RWPE1 (cell line): ENCODE measurements around the gene ANKRD33B.

Source experiments
- CTCF ChIA-PET: fragments of 350-600 bp; sonication (Branson Sonifier 250); formaldehyde crosslinking; extraction: SDS; loops from one replicate; lab custom pipeline; 2021; lab: Yijun Ruan, JAX
- POLR2A ChIA-PET: fragments of 400-600 bp; formaldehyde crosslinking; extraction: SDS; loops from one replicate; lab custom pipeline; 2020; ENCODE audit warnings: antibody characterized with exemption; ENCODE audit not compliant: low non-redundant PET; lab: Yijun Ruan, JAX
- DNase-seq: peaks from one replicate; pipeline ENCODE4 v3.0.0; 2012; ENCODE audit warnings: low spot score
- H3K27ac ChIP-seq: fragments of 450-650 bp; 2 replicates; pipeline ENCODE4 v1.5.1; 2017
- TF ChIP-seq, protein P1 (sequence below): fragments of 450-650 bp; conservative IDR thresholded peaks from 2 replicates; pipeline ENCODE4 v1.5.1; 2017; ENCODE audit warnings: low read depth, mild to moderate bottlenecking

The ANKRD33B gene

DNA sequence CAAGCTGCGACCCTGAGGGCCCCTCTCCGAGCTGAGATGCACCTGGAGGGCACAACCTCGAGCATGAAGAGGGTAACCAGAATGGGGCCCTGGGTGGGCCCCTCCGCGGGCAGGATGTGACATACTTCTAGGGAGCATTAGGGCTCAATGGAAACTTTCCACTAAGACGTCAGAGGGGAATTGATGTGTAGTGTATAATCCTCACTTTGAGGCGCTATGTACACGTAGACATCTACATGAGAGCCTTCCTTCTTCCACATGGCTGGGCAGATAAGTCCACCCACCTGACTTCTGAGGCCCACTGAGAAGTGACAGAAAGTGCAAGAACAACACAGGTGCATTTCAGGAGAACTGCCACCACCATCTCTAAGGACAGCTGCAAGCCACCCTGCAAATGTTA, 136.1 kb downstream of the ANKRD33B start:
- ChIA-PET CTCF (no interaction called here), POLR2A (no interaction called here)
- TF ChIP-seq, protein P1, sequence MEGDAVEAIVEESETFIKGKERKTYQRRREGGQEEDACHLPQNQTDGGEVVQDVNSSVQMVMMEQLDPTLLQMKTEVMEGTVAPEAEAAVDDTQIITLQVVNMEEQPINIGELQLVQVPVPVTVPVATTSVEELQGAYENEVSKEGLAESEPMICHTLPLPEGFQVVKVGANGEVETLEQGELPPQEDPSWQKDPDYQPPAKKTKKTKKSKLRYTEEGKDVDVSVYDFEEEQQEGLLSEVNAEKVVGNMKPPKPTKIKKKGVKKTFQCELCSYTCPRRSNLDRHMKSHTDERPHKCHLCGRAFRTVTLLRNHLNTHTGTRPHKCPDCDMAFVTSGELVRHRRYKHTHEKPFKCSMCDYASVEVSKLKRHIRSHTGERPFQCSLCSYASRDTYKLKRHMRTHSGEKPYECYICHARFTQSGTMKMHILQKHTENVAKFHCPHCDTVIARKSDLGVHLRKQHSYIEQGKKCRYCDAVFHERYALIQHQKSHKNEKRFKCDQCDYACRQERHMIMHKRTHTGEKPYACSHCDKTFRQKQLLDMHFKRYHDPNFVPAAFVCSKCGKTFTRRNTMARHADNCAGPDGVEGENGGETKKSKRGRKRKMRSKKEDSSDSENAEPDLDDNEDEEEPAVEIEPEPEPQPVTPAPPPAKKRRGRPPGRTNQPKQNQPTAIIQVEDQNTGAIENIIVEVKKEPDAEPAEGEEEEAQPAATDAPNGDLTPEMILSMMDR, result no peak
- no peak overlapping the region for H3K27ac ChIP-seq
- DNase-seq, result no peak

DNA sequence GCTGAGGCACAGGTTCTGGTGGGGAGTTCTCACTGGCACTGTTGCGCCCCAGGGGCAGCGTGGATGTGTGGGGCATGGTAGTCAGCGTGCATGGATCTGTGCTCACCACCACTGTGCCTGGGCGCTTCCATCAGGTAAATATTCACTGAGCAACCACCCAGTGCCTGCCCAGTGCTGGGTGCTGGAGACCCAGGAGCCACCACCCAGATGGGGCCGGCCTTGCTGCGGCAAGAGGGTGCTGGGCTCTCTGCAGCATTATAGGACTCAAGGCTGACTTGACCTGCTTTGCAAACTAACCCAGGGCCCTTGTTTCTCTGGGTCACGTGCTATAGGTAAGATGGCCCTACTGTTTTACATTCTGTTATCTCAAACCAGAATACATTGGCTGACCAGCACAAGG, 136.6 kb downstream of the ANKRD33B start:
- CTCF ChIA-PET, result interaction anchor here (0.6 kb wide), 1 partner anchor 108 kb away, joined by 4 read pairs; no protein-coding TSS in a partner anchor

DNA sequence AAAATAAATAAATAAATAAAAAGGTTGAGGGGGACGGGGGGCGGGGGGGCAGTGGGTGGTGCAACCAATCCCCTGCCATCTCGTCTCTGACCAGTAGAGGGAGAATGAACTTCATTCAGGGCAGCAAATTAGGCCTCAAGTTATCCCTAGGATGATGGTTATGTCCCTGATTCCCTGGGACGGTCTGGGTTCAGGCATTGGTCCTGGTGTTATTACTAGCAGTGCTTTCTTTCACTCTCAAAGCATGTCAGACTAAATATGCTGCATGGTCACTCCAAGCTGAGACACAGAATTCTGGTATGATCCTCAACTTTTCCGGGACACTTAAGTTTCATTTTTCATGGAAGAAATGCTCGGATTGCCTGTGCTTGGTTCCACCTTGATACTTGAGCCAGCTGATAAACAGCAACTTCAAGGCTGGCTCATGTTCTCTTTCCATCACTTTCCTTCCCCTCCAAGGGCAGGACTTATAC, 137.7 kb downstream of the ANKRD33B start:
- ChIA-PET CTCF (interaction anchor here (0.7 to 1.4 kb wide), 4 partner anchors 33 to 567 kb away, joined by 3 read pairs; partner anchors contain the start of genes DAP and ROPN1L), POLR2A (no interaction called here)
- TF ChIP-seq, protein P1, result peak; percentile 75
- H3K27ac ChIP-seq, result peak overlapping the region; percentile 22
- peak; percentile 49 for DNase-seq

More for the DNA sequence above, 136.6 kb downstream of the ANKRD33B start:
- H3K27ac ChIP-seq, result no peak overlapping the region
- TF ChIP-seq, protein P1, result no peak
- POLR2A ChIA-PET, result no interaction called here
- DNase-seq, result no peak

DNA sequence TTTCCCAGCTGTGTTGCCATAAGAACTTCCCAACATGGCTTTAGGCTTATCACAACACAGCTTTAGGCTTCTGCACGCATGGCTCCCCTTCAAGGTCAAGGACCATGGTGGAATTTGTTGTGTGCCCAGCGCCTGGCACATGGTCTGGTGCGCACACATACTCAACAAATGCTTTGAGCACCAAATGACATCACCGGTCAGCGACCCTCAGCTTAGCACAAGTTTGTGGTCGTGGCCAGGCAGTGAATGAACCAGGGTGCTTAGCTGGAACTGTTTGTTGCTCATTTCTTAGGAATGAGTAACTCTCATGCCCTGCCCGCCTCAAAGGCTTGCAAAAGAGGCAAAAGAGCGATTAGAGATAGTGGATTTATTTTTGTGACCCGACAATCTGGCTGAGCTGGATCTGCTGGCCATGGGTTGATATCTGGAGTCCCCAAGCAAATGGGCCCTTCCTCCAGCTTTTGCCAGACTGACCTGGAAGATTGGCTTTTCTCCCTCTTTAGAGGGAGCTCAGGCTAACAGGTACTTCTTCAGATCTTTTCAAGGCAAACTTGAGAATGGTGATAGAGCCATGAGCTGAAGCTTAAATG, 138.3 kb downstream of the ANKRD33B start:
- CTCF ChIA-PET, result interaction anchor here (0.7 to 1.4 kb wide), 5 partner anchors 33 to 566 kb away, joined by 3 read pairs; partner anchors contain the start of genes DAP and ROPN1L
- H3K27ac ChIP-seq, result peak overlapping the region; percentile 22
- TF ChIP-seq, protein P1, result no peak
- peak; percentile 30 for DNase-seq
- POLR2A ChIA-PET, result no interaction called here

DNA sequence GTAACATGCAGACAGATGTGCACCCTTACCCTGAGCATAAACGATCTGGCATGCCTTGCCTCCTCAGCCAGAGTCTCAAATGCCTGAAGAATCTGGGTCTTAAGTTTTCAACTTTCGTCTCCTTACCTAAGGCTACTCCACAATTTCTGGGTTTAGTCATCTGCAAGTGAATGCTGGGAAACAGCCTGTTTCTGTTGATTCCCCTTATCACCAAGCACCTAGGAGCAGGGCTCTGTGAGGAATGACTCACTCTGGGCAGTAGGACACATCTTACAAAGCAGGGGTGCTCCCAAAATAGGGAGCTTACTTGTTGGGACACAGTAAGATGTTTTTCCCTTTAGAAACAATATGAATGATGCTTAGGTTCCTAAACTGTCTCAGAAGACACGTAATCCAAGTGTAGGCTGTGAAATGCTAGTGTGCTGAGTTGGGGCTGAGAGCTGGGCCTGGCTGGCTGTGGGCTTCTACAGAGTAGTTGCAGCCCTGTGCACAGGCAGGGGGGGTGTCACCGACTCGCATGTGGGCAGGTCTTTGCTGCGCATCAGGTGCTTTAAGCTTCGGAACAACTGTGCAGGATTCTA, 139.1 kb downstream of the ANKRD33B start:
- TF ChIP-seq, protein P1, result no peak
- POLR2A ChIA-PET, result no interaction called here
- peak overlapping the region; percentile 68 for H3K27ac ChIP-seq
- CTCF ChIA-PET, result interaction anchor here (1.2 to 1.4 kb wide), 2 partner anchors 58 to 286 kb away, joined by 3 read pairs; partner anchors contain the start of gene DAP
- DNase-seq, result peak; percentile 71

DNA sequence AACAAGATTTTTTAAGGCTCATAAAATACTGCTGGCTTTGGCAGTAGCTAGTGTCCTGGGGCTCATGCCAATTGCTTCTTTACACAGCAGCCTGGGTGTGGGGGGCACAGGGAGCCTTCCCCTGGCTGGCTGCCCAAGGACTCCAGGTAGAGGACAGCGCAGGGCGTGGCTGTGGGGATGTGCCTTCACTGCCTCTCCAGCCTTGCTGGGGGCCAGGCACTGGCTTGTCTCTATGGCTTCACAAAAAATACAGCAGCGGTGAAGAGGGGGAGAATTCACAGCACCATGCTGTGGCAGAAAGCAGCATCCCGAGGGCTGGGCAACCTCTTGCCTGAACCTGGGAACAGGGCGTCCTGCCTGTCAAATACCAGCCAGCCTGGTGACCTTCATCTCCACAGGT, 139.8 kb downstream of the ANKRD33B start:
- DNase-seq, result no peak
- POLR2A ChIA-PET, result no interaction called here
- H3K27ac ChIP-seq, result peak overlapping the region; percentile 68

More for the DNA sequence above, 139.8 kb downstream of the ANKRD33B start:
- CTCF ChIA-PET, result interaction anchor here (0.9 kb wide), 1 partner anchor 479 kb away, joined by 5 read pairs; no protein-coding TSS in a partner anchor
- TF ChIP-seq, protein P1, result no peak
